Endothelial cell (in vitro differentiated cells): Measurements from ENCODE around the gene GNAQ. TPM values are rescaled to one million over a fixed set of nuclear protein-coding genes. Genes with fewer than 3 reads are reported as not detected.

ENCODE experiments used
- DNase-seq: peaks from one replicate; pipeline ENCODE4 v3.0.0; 2021; ENCODE audit warnings: low spot score
- H3K27ac Mint-ChIP-seq: one replicate; pipeline ENCODE4 v1.8.0; 2021; ENCODE audit warnings: mixed read lengths, inconsistent platforms; ENCODE audit not compliant: unreplicated experiment
- H3K27me3 Mint-ChIP-seq: one replicate; pipeline ENCODE4 v1.8.0; 2021; ENCODE audit warnings: mild to moderate bottlenecking, moderate library complexity, mixed read lengths, inconsistent platforms; ENCODE audit not compliant: unreplicated experiment
- H3K36me3 Mint-ChIP-seq: one replicate; pipeline ENCODE4 v1.8.0; 2021; ENCODE audit warnings: mild to moderate bottlenecking, low read depth, mixed read lengths, inconsistent platforms; ENCODE audit not compliant: unreplicated experiment
- H3K4me1 Mint-ChIP-seq: one replicate; pipeline ENCODE4 v1.8.0; 2021; ENCODE audit warnings: mild to moderate bottlenecking, mixed read lengths, inconsistent platforms; ENCODE audit not compliant: unreplicated experiment
- H3K4me3 Mint-ChIP-seq: one replicate; pipeline ENCODE4 v1.8.0; 2021; ENCODE audit warnings: mild to moderate bottlenecking, mixed read lengths, inconsistent platforms; ENCODE audit not compliant: unreplicated experiment
- H3K9me3 Mint-ChIP-seq: one replicate; pipeline ENCODE4 v1.8.0; 2021; ENCODE audit warnings: mixed read lengths, inconsistent platforms; ENCODE audit not compliant: unreplicated experiment
- total RNA-seq: library from RNA; stranded (reverse); fragmentation: NEBNext Ultra II Directional; extraction: Animal tissue kit (Norgen Biotek cat#: 25700); gene quantifications from one replicate; pipeline ENCODE4 v1.2.1, GENCODE V29; 2021; ENCODE audit not compliant: unreplicated experiment
- TF ChIP-seq, protein P1 (sequence below): fragments of 200-600 bp; sonication (generic); IDR thresholded peaks from one replicate; pipeline ENCODE4 v1.5.0; 2021; ENCODE audit warnings: antibody characterized with exemption; ENCODE audit not compliant: unreplicated experiment

GNAQ gene
- total RNA-seq, 1 donor from 2014 or later = 94.6 TPM

DNA sequence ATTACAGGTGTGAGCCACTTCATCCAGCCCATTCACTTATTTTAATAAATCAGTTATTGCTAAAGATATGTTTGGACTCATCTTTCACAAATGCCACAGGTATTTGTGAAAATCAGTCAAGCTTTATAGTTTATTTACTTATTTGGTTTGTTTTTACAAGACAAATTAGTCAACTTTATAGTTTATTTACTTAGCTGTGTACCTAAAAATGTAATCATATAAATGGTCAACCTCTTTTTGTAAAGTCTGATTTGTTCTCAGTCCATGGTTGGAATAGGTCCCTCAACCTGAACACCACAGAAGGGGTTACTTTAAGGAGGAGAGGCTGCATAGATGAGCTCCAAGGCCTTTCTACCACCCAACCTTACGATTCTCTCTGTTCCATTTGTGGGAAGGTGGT lies 80.2 kb downstream of the GNAQ start:
- no peak for DNase-seq
- Mint-ChIP-seq H3K4me3 (no peak overlapping the region), H3K4me1 (peaks cover 28% of the 10 kb centered on the region), H3K36me3 (peaks cover 3% of the 10 kb centered on the region), H3K9me3 (no peaks in the 10 kb centered on the region), H3K27me3 (peaks cover 2% of the 10 kb centered on the region), H3K27ac (no peak overlapping the region)
- TF ChIP-seq, protein P1, sequence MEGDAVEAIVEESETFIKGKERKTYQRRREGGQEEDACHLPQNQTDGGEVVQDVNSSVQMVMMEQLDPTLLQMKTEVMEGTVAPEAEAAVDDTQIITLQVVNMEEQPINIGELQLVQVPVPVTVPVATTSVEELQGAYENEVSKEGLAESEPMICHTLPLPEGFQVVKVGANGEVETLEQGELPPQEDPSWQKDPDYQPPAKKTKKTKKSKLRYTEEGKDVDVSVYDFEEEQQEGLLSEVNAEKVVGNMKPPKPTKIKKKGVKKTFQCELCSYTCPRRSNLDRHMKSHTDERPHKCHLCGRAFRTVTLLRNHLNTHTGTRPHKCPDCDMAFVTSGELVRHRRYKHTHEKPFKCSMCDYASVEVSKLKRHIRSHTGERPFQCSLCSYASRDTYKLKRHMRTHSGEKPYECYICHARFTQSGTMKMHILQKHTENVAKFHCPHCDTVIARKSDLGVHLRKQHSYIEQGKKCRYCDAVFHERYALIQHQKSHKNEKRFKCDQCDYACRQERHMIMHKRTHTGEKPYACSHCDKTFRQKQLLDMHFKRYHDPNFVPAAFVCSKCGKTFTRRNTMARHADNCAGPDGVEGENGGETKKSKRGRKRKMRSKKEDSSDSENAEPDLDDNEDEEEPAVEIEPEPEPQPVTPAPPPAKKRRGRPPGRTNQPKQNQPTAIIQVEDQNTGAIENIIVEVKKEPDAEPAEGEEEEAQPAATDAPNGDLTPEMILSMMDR = no peak

DNA sequence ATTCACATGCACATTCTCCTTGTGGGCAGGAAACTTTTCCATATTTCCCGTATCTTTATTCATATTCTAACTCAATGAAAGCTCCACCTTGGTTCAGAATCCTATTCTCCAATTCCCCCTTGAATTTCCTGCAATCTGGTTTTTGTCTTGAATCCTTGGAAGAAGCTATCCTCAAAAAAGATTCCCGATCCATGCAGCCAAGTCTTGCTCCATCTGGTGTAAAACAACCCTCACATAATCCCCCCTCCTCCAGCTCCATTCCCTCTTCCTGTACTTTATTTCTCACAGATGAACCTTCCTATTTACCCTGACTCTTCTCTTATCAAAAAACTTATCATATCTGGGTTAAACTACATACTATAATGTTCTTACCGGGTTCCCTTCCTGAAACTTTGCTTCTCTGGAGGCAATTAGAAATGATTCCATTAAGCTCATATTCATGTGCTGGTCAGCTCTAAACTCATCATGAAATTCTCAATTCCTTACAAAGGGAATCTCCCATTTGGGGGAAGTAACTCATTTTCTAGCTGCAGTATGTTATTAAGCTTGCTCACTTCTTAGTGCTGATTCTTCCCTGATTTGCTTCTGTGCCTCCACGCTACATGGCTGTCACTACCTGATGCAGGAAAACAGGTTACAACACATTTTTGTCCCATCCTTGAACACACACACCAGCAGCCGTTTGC lies 81.7 kb downstream of the GNAQ start:
- TF ChIP-seq, protein P1 = no peak
- no peaks in the 10 kb centered on the region for H3K9me3 Mint-ChIP-seq
- no peak overlapping the region for H3K4me3 Mint-ChIP-seq
- H3K36me3 Mint-ChIP-seq = peaks cover 3% of the 10 kb centered on the region
- no peak for DNase-seq
- H3K4me1 Mint-ChIP-seq = peaks cover 37% of the 10 kb centered on the region
- H3K27ac Mint-ChIP-seq = no peak overlapping the region
- peaks cover 2% of the 10 kb centered on the region for H3K27me3 Mint-ChIP-seq

DNA sequence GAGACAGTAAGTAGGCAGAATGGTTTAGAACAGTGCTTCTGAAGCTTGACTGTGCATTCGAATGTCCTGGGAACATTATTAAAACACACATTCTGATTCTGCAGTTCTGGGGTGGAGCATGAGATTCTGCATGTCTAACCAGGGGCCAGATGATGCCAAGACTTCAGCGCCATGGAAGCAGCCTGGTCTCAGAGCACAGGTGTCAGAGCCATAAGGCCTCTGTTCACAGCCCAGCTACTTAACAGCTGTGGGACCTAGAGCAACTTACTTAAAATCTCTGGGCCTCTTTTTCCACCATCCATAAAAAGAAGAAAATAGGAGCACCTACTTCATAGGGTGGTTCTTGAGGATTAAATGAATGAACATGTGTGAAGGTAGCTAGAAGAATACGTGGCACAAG lies 84.0 kb downstream of the GNAQ start:
- no peak for DNase-seq
- Mint-ChIP-seq H3K9me3 (no peaks in the 10 kb centered on the region), H3K4me1 (peaks cover 43% of the 10 kb centered on the region), H3K4me3 (no peak overlapping the region), H3K36me3 (peaks cover 3% of the 10 kb centered on the region), H3K27ac (no peak overlapping the region), H3K27me3 (peaks cover 2% of the 10 kb centered on the region)
- TF ChIP-seq, protein P1 = no peak

DNA sequence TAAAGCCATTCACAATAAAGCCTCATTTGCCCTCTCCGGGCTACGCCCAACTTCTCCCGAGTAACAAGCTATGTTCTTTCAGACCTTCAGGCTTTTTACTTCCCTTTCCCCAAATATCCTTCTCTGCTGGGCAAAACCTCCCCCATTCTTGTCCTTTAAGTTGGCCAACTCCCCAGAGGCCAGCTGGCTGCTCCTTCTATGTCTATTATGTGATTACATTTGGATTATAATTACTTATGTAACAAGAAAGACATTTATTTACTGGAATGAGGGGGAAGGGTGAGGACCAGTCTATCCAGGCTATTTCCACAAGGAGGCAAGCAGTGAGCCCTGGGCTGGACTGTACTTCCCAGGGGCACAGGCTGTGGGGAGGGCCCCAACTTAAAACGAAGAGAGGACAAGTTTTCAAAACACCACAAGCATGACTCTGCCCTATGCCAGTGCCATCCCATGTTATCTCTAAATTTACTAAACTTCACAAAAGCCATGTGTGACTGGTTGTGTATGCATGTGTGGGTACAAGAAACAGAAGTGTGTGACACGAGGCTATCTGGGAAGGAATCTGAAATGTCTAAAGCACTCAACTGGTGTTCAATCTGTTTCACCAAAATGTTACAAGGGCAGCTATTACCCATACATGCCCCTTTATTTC lies 84.5 kb downstream of the GNAQ start:
- TF ChIP-seq, protein P1 = no peak
- H3K4me3 Mint-ChIP-seq = no peak overlapping the region
- no peaks in the 10 kb centered on the region for H3K9me3 Mint-ChIP-seq
- H3K36me3 Mint-ChIP-seq = peaks cover 3% of the 10 kb centered on the region
- peaks cover 2% of the 10 kb centered on the region for H3K27me3 Mint-ChIP-seq
- H3K4me1 Mint-ChIP-seq = peaks cover 43% of the 10 kb centered on the region
- DNase-seq = no peak
- H3K27ac Mint-ChIP-seq = no peak overlapping the region

DNA sequence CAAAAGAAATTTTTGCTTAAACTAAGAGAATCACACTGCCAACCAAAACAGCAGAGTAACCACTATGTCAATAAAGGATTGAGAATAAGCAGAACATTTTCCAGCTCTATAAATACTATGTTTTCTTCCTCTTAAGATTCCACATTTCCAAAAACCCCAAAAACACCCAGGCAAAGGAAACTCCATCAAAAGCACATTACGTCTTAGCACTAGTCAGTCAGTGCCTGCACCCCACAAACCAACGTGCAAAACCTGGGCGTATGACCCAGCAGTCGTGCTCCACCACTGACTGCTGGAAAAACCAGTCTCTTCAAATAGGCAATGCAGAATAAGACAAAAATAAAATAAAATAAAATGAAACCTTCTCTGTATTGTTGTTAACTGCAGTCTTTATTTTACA lies 85.3 kb downstream of the GNAQ start:
- peaks cover 43% of the 10 kb centered on the region for H3K4me1 Mint-ChIP-seq

More for the DNA sequence above, 85.3 kb downstream of the GNAQ start:
- no peak overlapping the region for H3K27ac Mint-ChIP-seq
- H3K4me3 Mint-ChIP-seq = no peak overlapping the region
- DNase-seq = no peak
- TF ChIP-seq, protein P1 = no peak
- no peaks in the 10 kb centered on the region for H3K9me3 Mint-ChIP-seq
- peaks cover 2% of the 10 kb centered on the region for H3K27me3 Mint-ChIP-seq
- H3K36me3 Mint-ChIP-seq = no peaks in the 10 kb centered on the region
